ENCODE results near the gene ZFAND3. TPM values are rescaled to one million over a fixed set of nuclear protein-coding genes. Genes with fewer than 3 reads are reported as not detected.

ZFAND3 gene
- total RNA-seq, 2 experiments from 2014 or later: 34.4 to 37.0 TPM

DNA sequence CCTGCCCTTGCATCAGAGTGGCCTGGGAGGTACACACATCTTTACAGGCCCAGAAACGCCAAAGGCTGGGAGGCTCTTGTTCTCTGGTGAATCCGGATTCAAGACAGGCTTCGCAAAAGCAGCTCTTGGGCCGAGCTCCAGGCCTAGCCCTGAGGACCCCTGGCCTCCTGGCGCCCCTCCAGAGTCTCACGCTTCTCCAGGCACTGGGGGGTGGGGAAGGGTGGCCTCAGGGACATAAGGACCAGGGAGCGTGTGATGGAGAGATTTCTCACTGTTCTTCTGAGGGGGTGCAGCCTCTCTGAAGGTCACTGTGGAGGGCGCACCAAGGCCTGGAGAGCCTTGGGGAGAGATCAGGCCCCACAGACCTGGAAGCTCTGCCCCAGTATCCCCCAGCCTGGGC lies 349.2 kb downstream of the ZFAND3 start:
- peaks cover 4% of the 10 kb centered on the region for H3K4me1 Mint-ChIP-seq (ENCODE audit: low read depth)

GRCh38 chr6:38169221-38169976 lies 349.9 kb downstream of the ZFAND3 start:
- POLR2A ChIA-PET: no interaction called here
- ATAC-seq (ENCODE audit: poor library complexity): no peak
- H3K4me1 Mint-ChIP-seq (ENCODE audit: low read depth): peaks cover 4% of the 10 kb centered on the region
- H3K27me3 ChIP-seq (ENCODE audit: control insufficient read depth in 1 of 2, insufficient read depth in 2 of 2, low read length in 2 of 2): no peaks in the 10 kb centered on the region
- H3K27ac Mint-ChIP-seq: no peak overlapping the region
- DNase-seq: no peak
- no peaks in the 10 kb centered on the region for H3K9me3 Mint-ChIP-seq
- no peaks in the 10 kb centered on the region for H3K4me1 ChIP-seq (ENCODE audit: insufficient read depth, low read length)
- H3K27me3 Mint-ChIP-seq: no peaks in the 10 kb centered on the region
- no peak overlapping the region for H3K27ac ChIP-seq (ENCODE audit: low read depth in 1 of 2, low read length in 2 of 2)
- no peak overlapping the region for H3K4me3 Mint-ChIP-seq
- H3K36me3 ChIP-seq (ENCODE audit: insufficient read depth, low read length): peaks cover 3% of the 10 kb centered on the region
- intact Hi-C loops (cut with DNase I, micrococcal nuclease): no loop called here
- no peaks in the 10 kb centered on the region for H3K9me3 ChIP-seq (ENCODE audit: control insufficient read depth in 1 of 2, insufficient read depth in 1 of 2, low read length in 2 of 2)
- no peak overlapping the region for H3K4me3 ChIP-seq (ENCODE audit: low read length)
- TF ChIP-seq CTCF (IDR thresholded peaks at IDR 0.05): no peak
- peaks cover 11% of the 10 kb centered on the region for H3K36me3 Mint-ChIP-seq (ENCODE audit: low read depth)
- CTCF ChIA-PET: no interaction called here

More for the DNA sequence above, 349.2 kb downstream of the ZFAND3 start:
- Mint-ChIP-seq H3K9me3 (no peaks in the 10 kb centered on the region), H3K4me3 (no peak overlapping the region), H3K27me3 (no peaks in the 10 kb centered on the region), H3K27ac (no peak overlapping the region), H3K36me3 (ENCODE audit: low read depth) (peaks cover 4% of the 10 kb centered on the region)
- no peak overlapping the region for H3K4me3 ChIP-seq (ENCODE audit: low read length)
- no peaks in the 10 kb centered on the region for H3K9me3 ChIP-seq (ENCODE audit: control insufficient read depth in 1 of 2, insufficient read depth in 1 of 2, low read length in 2 of 2)
- no peak for TF ChIP-seq CTCF (IDR thresholded peaks at IDR 0.05)
- ATAC-seq (ENCODE audit: poor library complexity) (no peak), DNase-seq (peak in 1 of 14 experiments; percentile 14)
- H3K27me3 ChIP-seq (ENCODE audit: control insufficient read depth in 1 of 2, insufficient read depth in 2 of 2, low read length in 2 of 2): no peaks in the 10 kb centered on the region
- H3K36me3 ChIP-seq (ENCODE audit: insufficient read depth, low read length): peaks cover 3% of the 10 kb centered on the region
- H3K4me1 ChIP-seq (ENCODE audit: insufficient read depth, low read length): no peaks in the 10 kb centered on the region
- ChIA-PET CTCF (no interaction called here), POLR2A (no interaction called here)
- H3K27ac ChIP-seq (ENCODE audit: low read depth in 1 of 2, low read length in 2 of 2): no peak overlapping the region
- intact Hi-C loops (cut with DNase I, micrococcal nuclease): no loop called here

DNA sequence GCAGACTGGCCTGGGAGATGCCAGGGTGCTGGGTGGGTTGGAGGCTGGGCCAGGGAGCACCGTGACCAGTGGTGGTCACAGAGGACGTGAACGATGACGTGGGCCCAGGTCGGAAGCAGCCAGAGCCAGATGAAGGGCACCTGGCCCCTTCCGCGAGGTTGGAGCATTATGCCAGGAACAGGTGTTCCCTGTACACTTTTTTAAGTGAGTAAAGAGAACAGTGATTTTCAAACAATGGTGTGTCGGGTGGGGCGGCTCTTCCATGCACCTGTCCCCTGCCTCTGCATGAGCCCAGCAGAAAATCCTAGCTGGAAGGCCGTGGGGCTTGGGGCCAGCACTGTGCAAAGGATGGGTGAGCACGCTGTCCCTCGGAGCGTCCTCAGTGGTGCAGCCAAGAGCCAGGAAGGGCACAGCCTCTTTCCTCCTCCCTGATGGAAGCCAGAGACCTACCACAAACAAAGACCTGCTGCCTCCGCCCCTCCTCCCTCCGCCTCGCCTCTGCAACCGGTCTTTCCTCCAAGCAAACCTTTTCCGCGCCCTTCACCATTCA lies 350.5 kb downstream of the ZFAND3 start:
- ATAC-seq (ENCODE audit: poor library complexity) (no peak), DNase-seq (no peak)
- Histone ChIP-seq H3K4me1 (ENCODE audit: insufficient read depth, low read length) (no peaks in the 10 kb centered on the region), H3K4me3 (ENCODE audit: low read length) (no peak overlapping the region), H3K36me3 (ENCODE audit: insufficient read depth, low read length) (peaks cover 3% of the 10 kb centered on the region), H3K27ac (ENCODE audit: low read depth in 1 of 2, low read length in 2 of 2) (no peak overlapping the region), H3K27me3 (ENCODE audit: control insufficient read depth in 1 of 2, insufficient read depth in 2 of 2, low read length in 2 of 2) (no peaks in the 10 kb centered on the region), H3K9me3 (ENCODE audit: control insufficient read depth in 1 of 2, insufficient read depth in 1 of 2, low read length in 2 of 2) (no peaks in the 10 kb centered on the region)
- TF ChIP-seq CTCF (IDR thresholded peaks at IDR 0.05): no peak
- intact Hi-C loops (cut with DNase I, micrococcal nuclease): no loop called here
- ChIA-PET CTCF (no interaction called here), POLR2A (no interaction called here)
- Mint-ChIP-seq H3K4me3 (no peak overlapping the region), H3K9me3 (no peaks in the 10 kb centered on the region), H3K4me1 (ENCODE audit: low read depth) (peaks cover 4% of the 10 kb centered on the region), H3K36me3 (ENCODE audit: low read depth) (peaks cover 14% of the 10 kb centered on the region), H3K27me3 (no peaks in the 10 kb centered on the region), H3K27ac (no peak overlapping the region)
